ENCODE results near the gene RABGGTB. TPM values are rescaled to one million over a fixed set of nuclear protein-coding genes. Genes with fewer than 3 reads are reported as not detected.

RABGGTB gene
- total and polyA plus RNA-seq, 9 of the 15 experiments (the other 6 are each of a cell fraction or from before 2014, with no cell fraction given), result 148 to 354 (median 206) TPM

DNA sequence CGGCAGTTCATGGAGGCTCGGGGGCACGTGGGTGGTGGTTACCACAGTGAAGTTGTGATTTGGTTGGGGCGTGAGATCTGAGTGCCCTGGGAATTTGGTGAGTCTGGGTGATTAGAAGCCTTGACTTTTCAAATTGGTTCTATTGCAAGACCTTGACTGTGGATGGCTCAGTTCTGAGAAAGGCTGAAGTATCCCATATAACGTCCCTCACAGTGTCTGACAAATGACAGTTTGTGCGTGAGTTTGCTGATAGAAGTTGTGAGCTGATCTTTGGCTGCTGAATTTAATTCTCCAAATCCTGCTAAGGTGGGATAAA, 11.2 kb downstream of the RABGGTB start (continued):
- TF ChIP-seq, protein P1, sequence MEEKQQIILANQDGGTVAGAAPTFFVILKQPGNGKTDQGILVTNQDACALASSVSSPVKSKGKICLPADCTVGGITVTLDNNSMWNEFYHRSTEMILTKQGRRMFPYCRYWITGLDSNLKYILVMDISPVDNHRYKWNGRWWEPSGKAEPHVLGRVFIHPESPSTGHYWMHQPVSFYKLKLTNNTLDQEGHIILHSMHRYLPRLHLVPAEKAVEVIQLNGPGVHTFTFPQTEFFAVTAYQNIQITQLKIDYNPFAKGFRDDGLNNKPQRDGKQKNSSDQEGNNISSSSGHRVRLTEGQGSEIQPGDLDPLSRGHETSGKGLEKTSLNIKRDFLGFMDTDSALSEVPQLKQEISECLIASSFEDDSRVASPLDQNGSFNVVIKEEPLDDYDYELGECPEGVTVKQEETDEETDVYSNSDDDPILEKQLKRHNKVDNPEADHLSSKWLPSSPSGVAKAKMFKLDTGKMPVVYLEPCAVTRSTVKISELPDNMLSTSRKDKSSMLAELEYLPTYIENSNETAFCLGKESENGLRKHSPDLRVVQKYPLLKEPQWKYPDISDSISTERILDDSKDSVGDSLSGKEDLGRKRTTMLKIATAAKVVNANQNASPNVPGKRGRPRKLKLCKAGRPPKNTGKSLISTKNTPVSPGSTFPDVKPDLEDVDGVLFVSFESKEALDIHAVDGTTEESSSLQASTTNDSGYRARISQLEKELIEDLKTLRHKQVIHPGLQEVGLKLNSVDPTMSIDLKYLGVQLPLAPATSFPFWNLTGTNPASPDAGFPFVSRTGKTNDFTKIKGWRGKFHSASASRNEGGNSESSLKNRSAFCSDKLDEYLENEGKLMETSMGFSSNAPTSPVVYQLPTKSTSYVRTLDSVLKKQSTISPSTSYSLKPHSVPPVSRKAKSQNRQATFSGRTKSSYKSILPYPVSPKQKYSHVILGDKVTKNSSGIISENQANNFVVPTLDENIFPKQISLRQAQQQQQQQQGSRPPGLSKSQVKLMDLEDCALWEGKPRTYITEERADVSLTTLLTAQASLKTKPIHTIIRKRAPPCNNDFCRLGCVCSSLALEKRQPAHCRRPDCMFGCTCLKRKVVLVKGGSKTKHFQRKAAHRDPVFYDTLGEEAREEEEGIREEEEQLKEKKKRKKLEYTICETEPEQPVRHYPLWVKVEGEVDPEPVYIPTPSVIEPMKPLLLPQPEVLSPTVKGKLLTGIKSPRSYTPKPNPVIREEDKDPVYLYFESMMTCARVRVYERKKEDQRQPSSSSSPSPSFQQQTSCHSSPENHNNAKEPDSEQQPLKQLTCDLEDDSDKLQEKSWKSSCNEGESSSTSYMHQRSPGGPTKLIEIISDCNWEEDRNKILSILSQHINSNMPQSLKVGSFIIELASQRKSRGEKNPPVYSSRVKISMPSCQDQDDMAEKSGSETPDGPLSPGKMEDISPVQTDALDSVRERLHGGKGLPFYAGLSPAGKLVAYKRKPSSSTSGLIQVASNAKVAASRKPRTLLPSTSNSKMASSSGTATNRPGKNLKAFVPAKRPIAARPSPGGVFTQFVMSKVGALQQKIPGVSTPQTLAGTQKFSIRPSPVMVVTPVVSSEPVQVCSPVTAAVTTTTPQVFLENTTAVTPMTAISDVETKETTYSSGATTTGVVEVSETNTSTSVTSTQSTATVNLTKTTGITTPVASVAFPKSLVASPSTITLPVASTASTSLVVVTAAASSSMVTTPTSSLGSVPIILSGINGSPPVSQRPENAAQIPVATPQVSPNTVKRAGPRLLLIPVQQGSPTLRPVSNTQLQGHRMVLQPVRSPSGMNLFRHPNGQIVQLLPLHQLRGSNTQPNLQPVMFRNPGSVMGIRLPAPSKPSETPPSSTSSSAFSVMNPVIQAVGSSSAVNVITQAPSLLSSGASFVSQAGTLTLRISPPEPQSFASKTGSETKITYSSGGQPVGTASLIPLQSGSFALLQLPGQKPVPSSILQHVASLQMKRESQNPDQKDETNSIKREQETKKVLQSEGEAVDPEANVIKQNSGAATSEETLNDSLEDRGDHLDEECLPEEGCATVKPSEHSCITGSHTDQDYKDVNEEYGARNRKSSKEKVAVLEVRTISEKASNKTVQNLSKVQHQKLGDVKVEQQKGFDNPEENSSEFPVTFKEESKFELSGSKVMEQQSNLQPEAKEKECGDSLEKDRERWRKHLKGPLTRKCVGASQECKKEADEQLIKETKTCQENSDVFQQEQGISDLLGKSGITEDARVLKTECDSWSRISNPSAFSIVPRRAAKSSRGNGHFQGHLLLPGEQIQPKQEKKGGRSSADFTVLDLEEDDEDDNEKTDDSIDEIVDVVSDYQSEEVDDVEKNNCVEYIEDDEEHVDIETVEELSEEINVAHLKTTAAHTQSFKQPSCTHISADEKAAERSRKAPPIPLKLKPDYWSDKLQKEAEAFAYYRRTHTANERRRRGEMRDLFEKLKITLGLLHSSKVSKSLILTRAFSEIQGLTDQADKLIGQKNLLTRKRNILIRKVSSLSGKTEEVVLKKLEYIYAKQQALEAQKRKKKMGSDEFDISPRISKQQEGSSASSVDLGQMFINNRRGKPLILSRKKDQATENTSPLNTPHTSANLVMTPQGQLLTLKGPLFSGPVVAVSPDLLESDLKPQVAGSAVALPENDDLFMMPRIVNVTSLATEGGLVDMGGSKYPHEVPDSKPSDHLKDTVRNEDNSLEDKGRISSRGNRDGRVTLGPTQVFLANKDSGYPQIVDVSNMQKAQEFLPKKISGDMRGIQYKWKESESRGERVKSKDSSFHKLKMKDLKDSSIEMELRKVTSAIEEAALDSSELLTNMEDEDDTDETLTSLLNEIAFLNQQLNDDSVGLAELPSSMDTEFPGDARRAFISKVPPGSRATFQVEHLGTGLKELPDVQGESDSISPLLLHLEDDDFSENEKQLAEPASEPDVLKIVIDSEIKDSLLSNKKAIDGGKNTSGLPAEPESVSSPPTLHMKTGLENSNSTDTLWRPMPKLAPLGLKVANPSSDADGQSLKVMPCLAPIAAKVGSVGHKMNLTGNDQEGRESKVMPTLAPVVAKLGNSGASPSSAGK (IDR thresholded peaks at IDR 0.05), result no peak; the same call in 1 of the 2 replicates
- TF ChIP-seq L3MBTL2 (IDR thresholded peaks at IDR 0.05) (peak; percentile 24; the same call in 1 of the 2 replicates), HMGXB4 (CRISPR knock-in tag; IDR thresholded peaks at IDR 0.05) (no peak), YY1 (IDR thresholded peaks at IDR 0.05; ENCODE audit: borderline replicate concordance in 1 of 3, control insufficient read depth in 1 of 3, extremely low read depth in 1 of 3, insufficient read depth in 3 of 3, insufficient read length in 1 of 3, insufficient replicate concordance in 2 of 3, low read depth in 1 of 3, low read length in 2 of 3) (peak in 1 of 3 experiments; percentile 44), ZC3H4 (CRISPR knock-in tag; IDR thresholded peaks at IDR 0.05; ENCODE audit: borderline replicate concordance) (no peak), BRD4 (IDR thresholded peaks at IDR 0.05) (no peak), FOXM1 (IDR thresholded peaks at IDR 0.05; ENCODE audit: low read depth) (no peak), FOXM1 (CRISPR knock-in tag; IDR thresholded peaks at IDR 0.05; ENCODE audit: low read depth) (no peak), NFIX (CRISPR knock-in tag; IDR thresholded peaks at IDR 0.05; ENCODE audit: low read depth) (no peak), EP400 (IDR thresholded peaks at IDR 0.05) (no peak), E2F6 (IDR thresholded peaks at IDR 0.05; ENCODE audit: borderline replicate concordance in 1 of 2, extremely low read depth in 1 of 2, insufficient read depth in 1 of 2, insufficient read length in 1 of 2, low read depth in 1 of 2, low read length in 1 of 2, poor library complexity in 1 of 2, severe bottlenecking in 1 of 2) (peak in 1 of 2 experiments; percentile 6)
- TF ChIP-seq, protein P2, sequence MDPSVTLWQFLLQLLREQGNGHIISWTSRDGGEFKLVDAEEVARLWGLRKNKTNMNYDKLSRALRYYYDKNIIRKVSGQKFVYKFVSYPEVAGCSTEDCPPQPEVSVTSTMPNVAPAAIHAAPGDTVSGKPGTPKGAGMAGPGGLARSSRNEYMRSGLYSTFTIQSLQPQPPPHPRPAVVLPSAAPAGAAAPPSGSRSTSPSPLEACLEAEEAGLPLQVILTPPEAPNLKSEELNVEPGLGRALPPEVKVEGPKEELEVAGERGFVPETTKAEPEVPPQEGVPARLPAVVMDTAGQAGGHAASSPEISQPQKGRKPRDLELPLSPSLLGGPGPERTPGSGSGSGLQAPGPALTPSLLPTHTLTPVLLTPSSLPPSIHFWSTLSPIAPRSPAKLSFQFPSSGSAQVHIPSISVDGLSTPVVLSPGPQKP (CRISPR knock-in tag; IDR thresholded peaks at IDR 0.05), result no peak

All from K562 (cell line).